GM18499 (cell line): ENCODE measurements around the gene PKMYT1.

Experiments used
- ATAC-seq: cut with Tn5 transposase; IDR thresholded peaks from one replicate; pipeline ENCODE4 v1.9.1; 2021; ENCODE audit warnings: moderate number of reproducible peaks; ENCODE audit not compliant: insufficient read depth, unreplicated experiment

PKMYT1 gene

GRCh38 chr16:2980227-2981176 lies at the start of gene PKMYT1:
PKMYT1 (minus strand) TSS chr16:2980446; CDS start chr16:2979657, 789 bp downstream.
- no peak for ATAC-seq

- no peak for ATAC-seq
Measured at GRCh38 chr16:3029491-3030221, 49.4 kb upstream of the PKMYT1 start.

GRCh38 chr16:3028716-3029319 lies 48.6 kb upstream of the PKMYT1 start:
- ATAC-seq = no peak

- ATAC-seq = no peak
Measured at GRCh38 chr16:3027983-3028715, 47.9 kb upstream of the PKMYT1 start.

- ATAC-seq = no peak
Measured at GRCh38 chr16:3027489-3027795, 47.2 kb upstream of the PKMYT1 start.

GRCh38 chr16:3026609-3027488 lies 46.6 kb upstream of the PKMYT1 start:
- ATAC-seq = no peak

GRCh38 chr16:3026003-3026378 lies 45.7 kb upstream of the PKMYT1 start:
- no peak for ATAC-seq

GRCh38 chr16:3025032-3026002 lies 45.1 kb upstream of the PKMYT1 start:
- ATAC-seq = no peak

- ATAC-seq = peak; percentile 43
Measured at GRCh38 chr16:3023669-3024478, 43.6 kb upstream of the PKMYT1 start, which contains the start of the genes HCFC1R1 and THOC6. HCFC1R1 (minus strand) TSS chr16:3023942; CDS start chr16:3023941, 1 bp downstream. THOC6 (plus strand) TSS chr16:3024035; CDS start chr16:3024327, 292 bp downstream.

GRCh38 chr16:3023415-3023668 lies 43.1 kb upstream of the PKMYT1 start:
- no peak for ATAC-seq

- no peak for ATAC-seq
Measured at GRCh38 chr16:3022684-3023414, 42.6 kb upstream of the PKMYT1 start.

- ATAC-seq = no peak
Measured at GRCh38 chr16:3022208-3022683, 42.0 kb upstream of the PKMYT1 start.

- no peak for ATAC-seq
Measured at GRCh38 chr16:3021449-3022207, 41.4 kb upstream of the PKMYT1 start.

- no peak for ATAC-seq
Measured at GRCh38 chr16:3020604-3021448, 40.6 kb upstream of the PKMYT1 start.

GRCh38 chr16:3020247-3020603 lies 40.0 kb upstream of the PKMYT1 start, which contains the start of gene TNFRSF12A:
TNFRSF12A (plus strand) TSS chr16:3020368; CDS start chr16:3020398, 30 bp downstream.
- no peak for ATAC-seq
